ENCODE data around the gene SNTG2.

GRCh38 chr2:1328684-1329083, 378.0 kb downstream of the SNTG2 start:
- TF ChIP-seq CTCF (IDR thresholded peaks at IDR 0.05 in 8 of 11, conservative IDR thresholded peaks at IDR 0.05 in 3 of 11) (no peak), POLR2A (IDR thresholded peaks at IDR 0.05) (no peak), POLR2AphosphoS5 (IDR thresholded peaks at IDR 0.05) (no peak)

All from spleen (tissue), 7 donors.